A673 (cell line): ENCODE data around the gene SPARCL1. TPM values are rescaled to one million over a fixed set of nuclear protein-coding genes. Genes with fewer than 3 reads are reported as not detected.

Source experiments
- BruUV-seq: library from RNA; stranded (reverse); fragments of 400-500 nt; replicated peaks from 2 replicates; lab custom pipeline; 2021; lab: Mats Ljungman, UMichigan
- CTCF ChIA-PET: fragments of 300-600 bp; sonication (Branson Sonifier 250); formaldehyde crosslinking; loops from one replicate; lab custom pipeline; 2022; ENCODE audit warnings: antibody characterized with exemption; lab: Charles Lee
- POLR2A ChIA-PET: fragments of 300-600 bp; sonication (Branson Sonifier 250); formaldehyde crosslinking; loops from one replicate; lab custom pipeline; 2022; ENCODE audit warnings: antibody characterized with exemption; ENCODE audit not compliant: low non-redundant PET; lab: Charles Lee
- DNase-seq: peaks from one replicate; pipeline ENCODE4 v3.0.0-alpha.2; 2015; ENCODE audit warnings: low spot score
- H3K27ac ChIP-seq: fragments of 200-600 bp; sonication (generic); 2 replicates; pipeline ENCODE4 v1.5.1; 2016; ENCODE audit warnings: mixed run types, low read depth, mild to moderate bottlenecking, mixed read lengths, antibody characterized with exemption, low read length; ENCODE audit not compliant: poor library complexity, severe bottlenecking
- H3K27me3 ChIP-seq: fragments of 200-600 bp; sonication (generic); replicated peaks from 2 replicates; pipeline ENCODE4 v1.6.1; 2017; ENCODE audit warnings: mixed run types, low read depth, mild to moderate bottlenecking, mixed read lengths, antibody characterized with exemption, low read length; ENCODE audit not compliant: insufficient read depth, poor library complexity
- H3K36me3 ChIP-seq: fragments of 200-600 bp; sonication (generic); 2 replicates; pipeline ENCODE4 v1.6.1; 2016; ENCODE audit warnings: mixed run types, mild to moderate bottlenecking, mixed read lengths, antibody characterized with exemption, low read length; ENCODE audit not compliant: insufficient read depth, poor library complexity, severe bottlenecking
- H3K4me1 ChIP-seq: fragments of 200-600 bp; sonication (generic); 2 replicates; pipeline ENCODE4 v1.6.1; 2017; ENCODE audit warnings: mixed run types, mild to moderate bottlenecking, mixed read lengths, antibody characterized with exemption, low read length; ENCODE audit not compliant: insufficient read depth, poor library complexity, severe bottlenecking
- H3K4me3 ChIP-seq: fragments of 200-600 bp; sonication (generic); 2 replicates; pipeline ENCODE4 v1.5.1; 2016; ENCODE audit warnings: low read depth, mixed run types, mild to moderate bottlenecking, mixed read lengths, low read length; ENCODE audit not compliant: poor library complexity, severe bottlenecking
- H3K9me3 ChIP-seq: fragments of 200-600 bp; sonication (generic); 2 replicates; pipeline ENCODE4 v1.6.1; 2016; ENCODE audit warnings: mixed run types, low read depth, mild to moderate bottlenecking, mixed read lengths, antibody characterized with exemption, low read length; ENCODE audit not compliant: poor library complexity, severe bottlenecking
- EZH2 ChIP-seq: fragments of 200-600 bp; sonication (generic); IDR thresholded peaks from 2 replicates; pipeline ENCODE4 v1.6.1; 2017; ENCODE audit warnings: borderline replicate concordance, low read depth, mild to moderate bottlenecking, mixed read lengths, antibody characterized with exemption, low read length; ENCODE audit not compliant: poor library complexity, severe bottlenecking
- intact Hi-C: fragments of 100-400 bp; cut with micrococcal nuclease; formaldehyde crosslinking; loops from one replicate; pipeline ENCODE4 v1.10.0; 2022; ENCODE audit not compliant: unreplicated experiment
- total RNA-seq: library from RNA; stranded (reverse); gene quantifications from 2 replicates; pipeline ENCODE4 v1.2.3, GENCODE V29; 2021
- TF ChIP-seq, protein P1 (sequence below): fragments of 300-800, 200-600 bp; sonication (generic); conservative IDR thresholded peaks from 2 replicates; pipeline ENCODE4 v1.5.1; 2017; ENCODE audit warnings: low read depth, mild to moderate bottlenecking, antibody characterized with exemption, low read length, moderate library complexity, mixed read lengths

Gene SPARCL1
- total RNA-seq, 1 experiment from 2014 or later: 1.1 TPM

DNA sequence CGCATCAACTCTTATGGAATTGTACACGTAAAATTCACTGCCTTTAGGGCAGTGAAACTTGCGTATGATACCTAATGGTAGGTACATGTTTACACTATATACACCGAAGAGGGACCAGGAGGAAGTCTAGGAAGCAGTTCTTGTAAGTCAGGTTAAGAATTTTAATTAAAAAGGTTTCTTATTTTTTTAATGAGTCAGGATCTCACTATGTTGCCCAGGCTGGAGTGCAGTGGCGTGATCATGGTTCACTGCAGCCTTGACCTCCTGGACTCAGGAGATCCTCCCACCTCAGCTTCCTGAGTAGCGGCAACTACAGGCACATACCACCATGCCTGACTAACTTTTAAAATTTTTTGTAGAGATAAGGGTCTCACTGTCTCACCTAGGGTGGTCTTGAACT lies 100.2 kb downstream of the SPARCL1 start:
- ChIA-PET CTCF (no interaction called here), POLR2A (no interaction called here)
- Histone ChIP-seq H3K36me3 (no peaks in the 10 kb centered on the region), H3K4me1 (peaks cover 10% of the 10 kb centered on the region), H3K9me3 (no peaks in the 10 kb centered on the region), H3K4me3 (no peak overlapping the region), H3K27ac (no peak overlapping the region), H3K27me3 (peaks cover 2% of the 10 kb centered on the region)
- TF ChIP-seq, protein P1, sequence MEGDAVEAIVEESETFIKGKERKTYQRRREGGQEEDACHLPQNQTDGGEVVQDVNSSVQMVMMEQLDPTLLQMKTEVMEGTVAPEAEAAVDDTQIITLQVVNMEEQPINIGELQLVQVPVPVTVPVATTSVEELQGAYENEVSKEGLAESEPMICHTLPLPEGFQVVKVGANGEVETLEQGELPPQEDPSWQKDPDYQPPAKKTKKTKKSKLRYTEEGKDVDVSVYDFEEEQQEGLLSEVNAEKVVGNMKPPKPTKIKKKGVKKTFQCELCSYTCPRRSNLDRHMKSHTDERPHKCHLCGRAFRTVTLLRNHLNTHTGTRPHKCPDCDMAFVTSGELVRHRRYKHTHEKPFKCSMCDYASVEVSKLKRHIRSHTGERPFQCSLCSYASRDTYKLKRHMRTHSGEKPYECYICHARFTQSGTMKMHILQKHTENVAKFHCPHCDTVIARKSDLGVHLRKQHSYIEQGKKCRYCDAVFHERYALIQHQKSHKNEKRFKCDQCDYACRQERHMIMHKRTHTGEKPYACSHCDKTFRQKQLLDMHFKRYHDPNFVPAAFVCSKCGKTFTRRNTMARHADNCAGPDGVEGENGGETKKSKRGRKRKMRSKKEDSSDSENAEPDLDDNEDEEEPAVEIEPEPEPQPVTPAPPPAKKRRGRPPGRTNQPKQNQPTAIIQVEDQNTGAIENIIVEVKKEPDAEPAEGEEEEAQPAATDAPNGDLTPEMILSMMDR: no peak
- TF ChIP-seq EZH2: no peak
- intact Hi-C loops: no loop called here
- DNase-seq: no peak
- no TSS peak for BruUV-seq

DNA sequence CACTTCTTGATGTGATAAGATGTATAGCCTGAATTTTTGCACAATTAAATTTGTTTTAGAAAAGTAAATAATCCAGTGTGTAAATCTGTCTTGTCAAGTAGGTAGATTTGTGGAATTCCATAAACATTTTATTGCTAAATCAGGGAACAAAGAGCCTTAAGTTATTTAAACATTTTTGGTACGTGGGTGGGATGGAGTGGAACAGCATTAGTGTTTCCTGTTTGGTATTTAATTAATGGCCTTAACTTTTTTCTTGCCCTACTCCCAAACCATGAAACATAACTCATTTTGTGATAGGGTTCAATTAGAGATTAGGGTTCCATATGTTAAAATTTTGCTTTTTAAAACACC lies 101.7 kb downstream of the SPARCL1 start:
- Histone ChIP-seq H3K27ac (no peak overlapping the region), H3K9me3 (no peaks in the 10 kb centered on the region), H3K4me3 (no peak overlapping the region), H3K4me1 (peaks cover 10% of the 10 kb centered on the region), H3K27me3 (peaks cover 2% of the 10 kb centered on the region), H3K36me3 (no peaks in the 10 kb centered on the region)
- peak; percentile 58 for DNase-seq
- BruUV-seq: no TSS peak
- intact Hi-C loops: no loop called here
- CTCF ChIA-PET: no interaction called here
- POLR2A ChIA-PET: no interaction called here
- TF ChIP-seq, protein P1: no peak
- TF ChIP-seq EZH2: no peak

DNA sequence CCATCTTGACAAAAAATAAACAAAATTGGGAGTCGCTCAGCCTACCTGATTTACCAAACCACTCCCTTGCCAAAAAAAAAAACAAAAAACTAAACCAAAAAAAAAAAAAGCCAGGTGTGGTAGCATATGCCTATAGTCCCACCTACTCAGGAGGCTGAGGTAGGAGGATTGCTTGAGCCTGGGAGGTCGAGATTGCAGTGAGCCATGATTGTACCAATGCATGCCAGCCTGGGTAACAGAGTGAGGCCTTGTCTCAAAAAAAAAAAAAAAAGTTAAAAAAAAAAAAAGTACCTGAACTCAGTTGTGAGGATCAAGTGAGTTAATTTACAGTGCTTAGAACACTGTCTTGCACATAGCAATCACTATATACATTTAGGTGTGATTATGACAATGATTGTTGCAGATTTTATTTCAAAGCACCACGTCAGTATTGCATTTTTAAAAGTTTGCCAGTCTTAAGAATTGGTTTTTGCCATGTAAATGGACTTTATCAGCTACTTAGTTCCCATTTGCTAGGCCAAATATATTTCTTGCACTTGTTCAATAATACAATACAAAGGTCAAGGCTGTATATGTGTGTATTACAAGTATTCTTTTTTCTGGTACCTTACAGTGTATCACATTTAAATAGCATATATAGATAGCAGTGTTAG lies 102.2 kb downstream of the SPARCL1 start:
- H3K4me3 ChIP-seq: no peak overlapping the region
- TF ChIP-seq, protein P1: no peak
- no peak for TF ChIP-seq EZH2
- DNase-seq: no peak
- intact Hi-C loops: no loop called here
- BruUV-seq: no TSS peak
- peaks cover 2% of the 10 kb centered on the region for H3K27me3 ChIP-seq
- ChIA-PET POLR2A (no interaction called here), CTCF (no interaction called here)
- H3K36me3 ChIP-seq: no peaks in the 10 kb centered on the region
- no peak overlapping the region for H3K27ac ChIP-seq
- H3K9me3 ChIP-seq: no peaks in the 10 kb centered on the region
- peaks cover 10% of the 10 kb centered on the region for H3K4me1 ChIP-seq
